Cardiac muscle cell (in vitro differentiated cells and primary cell): Measurements from ENCODE around the gene OR9Q1. TPM values are rescaled to one million over a fixed set of nuclear protein-coding genes. Genes with fewer than 3 reads are reported as not detected.

Experiments used
- DNase-seq, 2 donors: peaks; one replicate each; pipeline versions ENCODE4 v3.0.0 to v3.0.0-alpha.2; 2010 to 2017; ENCODE audit warnings: low read depth in 1 of 2, low spot score in 1 of 2
- H3K27ac ChIP-seq: fragments of 200-600 bp; sonication (generic); 2 replicates; pipeline ENCODE4 v1.5.1; 2016
- H3K27me3 ChIP-seq: fragments of 200-600 bp; sonication (generic); 2 replicates; pipeline ENCODE4 v1.6.0; 2016; ENCODE audit warnings: control low read depth
- H3K36me3 ChIP-seq: fragments of 200-600 bp; sonication (generic); 2 replicates; pipeline ENCODE4 v1.5.1; 2016; ENCODE audit warnings: control low read depth
- H3K4me1 ChIP-seq: fragments of 200-600 bp; sonication (generic); 2 replicates; pipeline ENCODE4 v1.8.1; 2017; ENCODE audit warnings: low read depth, mild to moderate bottlenecking, mixed run types
- H3K4me3 ChIP-seq: fragments of 200-600 bp; sonication (generic); 2 replicates; pipeline ENCODE4 v1.5.1; 2016; ENCODE audit warnings: mild to moderate bottlenecking
- H3K9me3 ChIP-seq: fragments of 200-600 bp; sonication (generic); 2 replicates; pipeline ENCODE4 v1.5.1; 2017; ENCODE audit warnings: low read depth, mild to moderate bottlenecking, control low read depth
- polyA plus RNA-seq: library from polyadenylated mRNA; unstranded; fragments of >200 nt; fragmentation: Nextera tagmentation; extraction: Ambion mirVana; gene quantifications from 2 replicates; pipeline ENCODE4 v1.2.1, GENCODE V29; 2016
- total RNA-seq: library from RNA; depleted of rRNA; stranded (reverse); fragments of >200 nt; gene quantifications from 2 replicates; pipeline ENCODE4 v1.2.3, GENCODE V29; 2016
- TF ChIP-seq, protein P1 (sequence below): IDR thresholded peaks from 2 replicates; pipeline ENCODE4 v1.5.1; 2012; ENCODE audit warnings: low read depth, mild to moderate bottlenecking, low read length

The OR9Q1 gene
- total and polyA plus RNA-seq, 2 experiments from 2014 or later, result not detected

DNA sequence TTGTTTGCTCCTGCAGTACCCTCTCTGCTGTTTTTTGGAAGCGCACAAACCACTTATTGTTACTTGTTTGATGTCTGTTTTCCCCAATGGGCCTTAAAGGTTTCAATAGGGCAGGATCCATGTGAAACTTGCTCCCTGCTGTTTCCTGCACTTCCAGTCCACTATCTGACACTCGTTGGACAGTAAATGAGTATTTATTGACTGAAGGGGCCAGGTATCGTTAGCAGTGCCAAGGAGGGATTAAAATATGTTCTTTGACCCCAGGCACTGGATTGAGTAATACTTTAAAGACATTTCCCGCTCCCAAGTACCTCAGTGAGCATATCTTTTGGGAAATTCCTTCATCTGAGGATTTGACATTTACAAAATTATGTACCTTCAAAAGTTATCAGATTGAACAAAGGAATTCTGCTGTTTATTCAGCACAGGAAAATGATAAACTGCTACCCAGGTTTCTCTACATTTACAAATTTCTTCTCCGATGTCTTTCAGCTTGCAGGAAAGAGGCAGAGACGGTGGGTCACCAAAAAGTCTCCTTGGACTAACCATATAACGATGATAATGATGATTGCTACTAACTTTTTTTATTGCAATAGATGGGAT lies 141.9 kb downstream of the OR9Q1 start:
- no peak overlapping the region for H3K4me3 ChIP-seq
- TF ChIP-seq, protein P1, sequence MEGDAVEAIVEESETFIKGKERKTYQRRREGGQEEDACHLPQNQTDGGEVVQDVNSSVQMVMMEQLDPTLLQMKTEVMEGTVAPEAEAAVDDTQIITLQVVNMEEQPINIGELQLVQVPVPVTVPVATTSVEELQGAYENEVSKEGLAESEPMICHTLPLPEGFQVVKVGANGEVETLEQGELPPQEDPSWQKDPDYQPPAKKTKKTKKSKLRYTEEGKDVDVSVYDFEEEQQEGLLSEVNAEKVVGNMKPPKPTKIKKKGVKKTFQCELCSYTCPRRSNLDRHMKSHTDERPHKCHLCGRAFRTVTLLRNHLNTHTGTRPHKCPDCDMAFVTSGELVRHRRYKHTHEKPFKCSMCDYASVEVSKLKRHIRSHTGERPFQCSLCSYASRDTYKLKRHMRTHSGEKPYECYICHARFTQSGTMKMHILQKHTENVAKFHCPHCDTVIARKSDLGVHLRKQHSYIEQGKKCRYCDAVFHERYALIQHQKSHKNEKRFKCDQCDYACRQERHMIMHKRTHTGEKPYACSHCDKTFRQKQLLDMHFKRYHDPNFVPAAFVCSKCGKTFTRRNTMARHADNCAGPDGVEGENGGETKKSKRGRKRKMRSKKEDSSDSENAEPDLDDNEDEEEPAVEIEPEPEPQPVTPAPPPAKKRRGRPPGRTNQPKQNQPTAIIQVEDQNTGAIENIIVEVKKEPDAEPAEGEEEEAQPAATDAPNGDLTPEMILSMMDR, result no peak
- H3K4me1 ChIP-seq, result no peaks in the 10 kb centered on the region
- H3K9me3 ChIP-seq, result no peaks in the 10 kb centered on the region
- H3K27me3 ChIP-seq, result no peaks in the 10 kb centered on the region
- H3K36me3 ChIP-seq, result no peaks in the 10 kb centered on the region
- H3K27ac ChIP-seq, result no peak overlapping the region
- DNase-seq, result no peak

DNA sequence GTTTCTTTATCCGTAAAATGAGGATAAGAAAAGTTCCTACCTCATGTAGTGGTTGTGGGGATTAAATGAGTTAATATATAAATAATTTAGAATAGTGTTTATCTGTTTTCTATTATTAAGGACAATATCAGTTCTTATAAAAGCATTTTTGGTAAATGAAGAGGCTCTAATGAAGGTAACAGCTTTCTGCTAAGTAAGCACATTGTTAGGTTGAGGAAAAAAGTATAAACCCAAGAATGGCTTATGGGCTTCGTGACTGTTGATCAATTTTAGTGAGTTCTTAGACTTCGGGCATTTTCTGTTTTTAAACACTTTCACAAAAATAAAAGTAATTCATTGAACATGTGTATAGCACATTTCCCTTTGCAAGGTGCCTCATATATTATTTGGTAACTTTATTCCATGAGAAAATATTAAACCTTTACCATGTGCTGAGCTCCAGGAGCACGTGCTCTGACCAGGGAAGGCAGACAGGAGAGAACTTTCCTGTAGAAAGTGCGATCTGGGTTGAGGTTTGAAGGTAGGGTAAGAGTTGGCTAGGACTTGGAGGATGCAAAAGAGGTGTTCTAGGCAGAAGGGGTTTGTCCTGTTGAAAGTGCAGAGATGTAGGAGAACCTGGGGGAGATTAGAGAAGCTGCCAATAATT lies 153.9 kb downstream of the OR9Q1 start:
- no peak for DNase-seq
- Histone ChIP-seq H3K4me1 (no peaks in the 10 kb centered on the region), H3K27ac (no peak overlapping the region), H3K36me3 (no peaks in the 10 kb centered on the region), H3K9me3 (no peaks in the 10 kb centered on the region), H3K4me3 (no peak overlapping the region), H3K27me3 (no peaks in the 10 kb centered on the region)
- TF ChIP-seq, protein P1, result no peak

DNA sequence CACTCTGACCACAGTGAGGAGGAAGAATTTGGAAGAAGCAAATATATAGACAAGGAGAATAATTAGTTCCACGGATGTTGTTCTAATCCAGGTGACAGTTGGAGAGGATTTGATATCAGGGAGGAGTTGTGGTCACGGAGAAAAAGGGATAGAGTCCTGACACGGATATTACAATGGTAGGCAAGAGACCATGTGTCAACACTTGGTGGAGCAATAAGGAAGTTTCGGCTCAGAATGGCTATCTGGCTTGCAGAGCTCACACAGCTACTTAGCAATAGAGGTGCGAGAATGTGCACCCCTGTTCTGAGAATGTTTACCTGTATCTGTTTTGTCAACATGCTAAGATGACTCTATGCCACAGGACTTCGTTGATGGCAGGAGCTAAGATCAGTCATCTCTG lies 154.8 kb downstream of the OR9Q1 start:
- Histone ChIP-seq H3K27me3 (no peaks in the 10 kb centered on the region), H3K4me1 (no peaks in the 10 kb centered on the region), H3K27ac (no peak overlapping the region), H3K4me3 (no peak overlapping the region), H3K9me3 (no peaks in the 10 kb centered on the region), H3K36me3 (no peaks in the 10 kb centered on the region)
- TF ChIP-seq, protein P1, result no peak
- no peak for DNase-seq

DNA sequence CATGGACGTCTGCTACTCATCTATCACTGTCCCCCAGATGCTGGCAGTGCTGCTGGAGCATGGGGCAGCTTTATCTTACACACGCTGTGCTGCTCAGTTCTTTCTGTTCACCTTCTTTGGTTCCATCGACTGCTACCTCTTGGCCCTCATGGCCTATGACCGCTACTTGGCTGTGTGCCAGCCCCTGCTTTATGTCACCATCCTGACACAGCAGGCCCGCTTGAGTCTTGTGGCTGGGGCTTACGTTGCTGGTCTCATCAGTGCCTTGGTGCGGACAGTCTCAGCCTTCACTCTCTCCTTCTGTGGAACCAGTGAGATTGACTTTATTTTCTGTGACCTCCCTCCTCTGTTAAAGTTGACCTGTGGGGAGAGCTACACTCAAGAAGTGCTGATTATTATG lies 156.0 kb downstream of the OR9Q1 start:
- no peaks in the 10 kb centered on the region for H3K9me3 ChIP-seq
- H3K4me3 ChIP-seq, result no peak overlapping the region
- no peaks in the 10 kb centered on the region for H3K27me3 ChIP-seq
- H3K36me3 ChIP-seq, result no peaks in the 10 kb centered on the region
- no peaks in the 10 kb centered on the region for H3K4me1 ChIP-seq
- TF ChIP-seq, protein P1, result no peak
- peak in 1 of 2 donors; percentile 38 for DNase-seq
- H3K27ac ChIP-seq, result no peak overlapping the region

DNA sequence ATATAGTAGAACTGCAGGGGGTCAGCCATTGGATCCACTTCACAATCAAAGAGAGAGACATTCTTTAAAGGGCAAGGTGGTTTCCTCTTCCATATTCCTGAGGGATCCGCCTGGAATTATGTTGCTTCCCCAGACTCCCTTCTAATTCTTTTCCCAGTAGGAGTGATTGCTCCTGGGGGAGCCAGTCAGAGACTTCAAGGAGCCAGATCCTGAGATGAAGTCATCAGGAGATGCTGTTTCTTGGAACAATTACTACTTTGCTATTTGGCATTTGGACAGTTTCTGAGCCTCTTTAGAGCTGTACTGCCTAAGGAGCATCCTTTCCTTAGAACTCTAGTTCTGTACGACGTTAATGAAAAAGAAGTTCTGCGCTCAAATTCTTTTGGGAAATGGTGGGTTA lies 163.3 kb downstream of the OR9Q1 start:
- TF ChIP-seq, protein P1, result no peak
- no peaks in the 10 kb centered on the region for H3K36me3 ChIP-seq

More for the DNA sequence above, 163.3 kb downstream of the OR9Q1 start:
- Histone ChIP-seq H3K9me3 (no peaks in the 10 kb centered on the region), H3K27me3 (no peaks in the 10 kb centered on the region), H3K27ac (no peak overlapping the region), H3K4me1 (no peaks in the 10 kb centered on the region), H3K4me3 (no peak overlapping the region)
- DNase-seq, result no peak
